Vagina (tissue), 2 donors: ENCODE results near the gene TBC1D7. TPM values are rescaled to one million over a fixed set of nuclear protein-coding genes. Genes with fewer than 3 reads are reported as not detected.

Source experiments
- DNase-seq, 2 donors: peaks; one replicate each; pipeline ENCODE4 v3.0.0-alpha.2; 2017; ENCODE audit errors: extremely low spot score in 2 of 2
- H3K27ac ChIP-seq: fragments of 200-600 bp; sonication (generic); one replicate; pipeline ENCODE4 v1.5.1; 2019
- H3K27me3 ChIP-seq: fragments of 200-600 bp; sonication (generic); one replicate; pipeline ENCODE4 v1.5.1; 2019
- H3K36me3 ChIP-seq, 2 donors: fragments of 200-600 bp; sonication (generic); one replicate each; pipeline ENCODE4 v1.5.1; 2017 to 2019
- H3K4me1 ChIP-seq: fragments of 200-600 bp; sonication (generic); one replicate; pipeline ENCODE4 v1.5.1; 2019
- H3K4me3 ChIP-seq, 2 donors: fragments of 200-600 bp; sonication (generic); 1 replicate in 1 of 2; 2 replicates in 1 of 2; pipeline ENCODE4 v1.5.1; 2016 to 2019
- H3K9me3 ChIP-seq: fragments of 200-600 bp; sonication (generic); one replicate; pipeline ENCODE4 v1.5.1; 2019
- CTCF ChIP-seq, 3 experiments: fragments of 450-650 bp in 2 of 3; fragments of 200-600 bp in 1 of 3; sonication (generic) in 1 of 3; IDR thresholded peaks; one replicate each; pipeline ENCODE4 v1.5.1; 2017 to 2019; ENCODE audit warnings: antibody characterized with exemption in 3 of 3, mild to moderate bottlenecking in 2 of 3, moderate library complexity in 2 of 3
- POLR2A ChIP-seq, 2 donors: fragments of 450-650 bp; IDR thresholded peaks; one replicate each; pipeline ENCODE4 v1.6.1; 2017; ENCODE audit warnings: antibody characterized with exemption in 2 of 2, mild to moderate bottlenecking in 2 of 2, moderate library complexity in 2 of 2
- POLR2AphosphoS5 ChIP-seq, 2 donors: sonication (generic); formaldehyde crosslinking; IDR thresholded peaks; one replicate each; pipeline ENCODE4 v1.9.0; 2017; ENCODE audit warnings: antibody characterized with exemption in 2 of 2, mild to moderate bottlenecking in 2 of 2, low read depth in 1 of 2; ENCODE audit not compliant: insufficient read depth in 1 of 2
- intact Hi-C: fragments of 100-400 bp; cut with DNase I; formaldehyde crosslinking; loops from one replicate; pipeline ENCODE4 v1.15.1; 2023
- total RNA-seq: library from RNA; depleted of rRNA; stranded (reverse); fragments of >200 nt; gene quantifications from one replicate; pipeline ENCODE4 v1.2.3, GENCODE V29; 2016

The TBC1D7 gene
- total RNA-seq, 1 donor from 2014 or later = 13.0 TPM

- peaks cover 14% of the 10 kb centered on the region for H3K4me1 ChIP-seq
- H3K36me3 ChIP-seq = peaks cover 0 to 33% of the 10 kb centered on the region in 2 donors
- H3K27ac ChIP-seq = peak overlapping the region; percentile 75
- H3K4me3 ChIP-seq = peak overlapping the region in 1 of 2 donors; percentile 3
- H3K9me3 ChIP-seq = no peaks in the 10 kb centered on the region
- TF ChIP-seq CTCF (IDR thresholded peaks at IDR 0.05) = no peak
- no peak for TF ChIP-seq POLR2A (IDR thresholded peaks at IDR 0.05)
- no peak for TF ChIP-seq POLR2AphosphoS5 (IDR thresholded peaks at IDR 0.05; ENCODE audit: insufficient read depth in 1 of 2, low read depth in 1 of 2)
- H3K27me3 ChIP-seq = no peaks in the 10 kb centered on the region
- intact Hi-C loops = no loop called here
- DNase-seq = no peak
Measured at GRCh38 chr6:13303668-13304017, 24.7 kb downstream of the TBC1D7 start.

GRCh38 chr6:13302751-13303667 lies 25.3 kb downstream of the TBC1D7 start:
- DNase-seq = no peak
- TF ChIP-seq CTCF (IDR thresholded peaks at IDR 0.05) = no peak
- peak; percentile 38 to 41 for TF ChIP-seq POLR2AphosphoS5 (IDR thresholded peaks at IDR 0.05; ENCODE audit: insufficient read depth in 1 of 2, low read depth in 1 of 2)
- TF ChIP-seq POLR2A (IDR thresholded peaks at IDR 0.05) = no peak
- Histone ChIP-seq H3K4me1 (peaks cover 14% of the 10 kb centered on the region), H3K9me3 (no peaks in the 10 kb centered on the region), H3K27ac (peak overlapping the region; percentile 75), H3K36me3 (peaks cover 0 to 33% of the 10 kb centered on the region in 2 donors), H3K4me3 (peak overlapping the region in 1 of 2 donors; percentile 3), H3K27me3 (no peaks in the 10 kb centered on the region)
- intact Hi-C loops = no loop called here

GRCh38 chr6:13302291-13302690 lies 26.0 kb downstream of the TBC1D7 start:
- TF ChIP-seq CTCF (IDR thresholded peaks at IDR 0.05) (no peak), POLR2AphosphoS5 (IDR thresholded peaks at IDR 0.05; ENCODE audit: insufficient read depth in 1 of 2, low read depth in 1 of 2) (no peak), POLR2A (IDR thresholded peaks at IDR 0.05) (no peak)
- no peak overlapping the region for H3K4me3 ChIP-seq
- H3K36me3 ChIP-seq = peaks cover 0 to 30% of the 10 kb centered on the region in 2 donors
- no peak for DNase-seq
- no peaks in the 10 kb centered on the region for H3K27me3 ChIP-seq
- no peaks in the 10 kb centered on the region for H3K9me3 ChIP-seq
- H3K27ac ChIP-seq = peak overlapping the region; percentile 75
- peaks cover 14% of the 10 kb centered on the region for H3K4me1 ChIP-seq
- intact Hi-C loops = no loop called here

GRCh38 chr6:13300643-13301590 lies 27.4 kb downstream of the TBC1D7 start:
- no peak overlapping the region for H3K27ac ChIP-seq
- no peak overlapping the region for H3K4me3 ChIP-seq
- H3K36me3 ChIP-seq = peaks cover 0 to 17% of the 10 kb centered on the region in 2 donors
- H3K4me1 ChIP-seq = peaks cover 14% of the 10 kb centered on the region
- no peaks in the 10 kb centered on the region for H3K27me3 ChIP-seq
- TF ChIP-seq POLR2A (IDR thresholded peaks at IDR 0.05) (no peak), POLR2AphosphoS5 (IDR thresholded peaks at IDR 0.05; ENCODE audit: insufficient read depth in 1 of 2, low read depth in 1 of 2) (no peak), CTCF (IDR thresholded peaks at IDR 0.05) (no peak)
- no peak for DNase-seq
- no peaks in the 10 kb centered on the region for H3K9me3 ChIP-seq
- intact Hi-C loops = no loop called here
